Fibroblast of villous mesenchyme (primary cell): Measurements from ENCODE around the gene JMJD6. TPM values are rescaled to one million over a fixed set of nuclear protein-coding genes. Genes with fewer than 3 reads are reported as not detected.
A peak's percentile ranks its signal among the peaks of the same experiment; 100 is the strongest.

ENCODE experiments used
- DNase-seq: peaks from one replicate; pipeline ENCODE4 v3.0.0-alpha.2; 2010; ENCODE audit warnings: low read depth
- H3K4me3 ChIP-seq: 2 replicates; pipeline ENCODE4 v1.5.1; 2011; ENCODE audit warnings: low read depth, mild to moderate bottlenecking, low read length
- CTCF ChIP-seq: IDR thresholded peaks from 2 replicates; pipeline ENCODE4 v1.5.1; 2012; ENCODE audit warnings: low read depth, mild to moderate bottlenecking, low read length; ENCODE audit not compliant: insufficient read depth
- total RNA-seq: library from RNA; depleted of rRNA; stranded (reverse); fragments of >200 nt; gene quantifications from 2 replicates; pipeline ENCODE4 v1.2.3, GENCODE V29; 2012

JMJD6 gene
- total RNA-seq, 1 donor = 24.2 TPM

- no peak for TF ChIP-seq CTCF
- no peak overlapping the region for H3K4me3 ChIP-seq
- no peak for DNase-seq
Observed at GRCh38 chr17:76685846-76686245, 40.6 kb downstream of the JMJD6 start.

DNA sequence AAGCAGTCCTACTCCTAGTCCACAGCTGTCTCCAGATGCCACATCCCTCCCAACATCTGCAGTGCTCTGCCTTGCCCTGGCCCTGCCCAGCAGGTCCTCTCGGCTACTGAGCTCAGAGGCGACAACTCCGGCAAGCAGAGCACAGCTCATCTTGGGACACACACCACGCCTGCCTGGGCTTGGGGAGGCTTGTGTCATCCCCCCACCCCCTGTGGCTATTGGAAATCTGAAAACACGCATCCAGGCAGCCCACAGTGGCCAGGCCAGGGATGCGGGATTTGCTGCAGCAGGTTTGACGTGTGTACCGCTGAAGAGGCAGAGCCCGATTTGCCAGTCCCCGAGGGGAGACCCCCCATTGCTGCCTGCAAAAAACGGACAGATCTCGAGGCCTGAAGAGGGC lies 41.0 kb downstream of the JMJD6 start:
- no peak overlapping the region for H3K4me3 ChIP-seq
- TF ChIP-seq CTCF = no peak
- DNase-seq = no peak

- no peak overlapping the region for H3K4me3 ChIP-seq
- TF ChIP-seq CTCF = no peak
- no peak for DNase-seq
Observed at GRCh38 chr17:76684756-76685155, 41.6 kb downstream of the JMJD6 start.

DNA sequence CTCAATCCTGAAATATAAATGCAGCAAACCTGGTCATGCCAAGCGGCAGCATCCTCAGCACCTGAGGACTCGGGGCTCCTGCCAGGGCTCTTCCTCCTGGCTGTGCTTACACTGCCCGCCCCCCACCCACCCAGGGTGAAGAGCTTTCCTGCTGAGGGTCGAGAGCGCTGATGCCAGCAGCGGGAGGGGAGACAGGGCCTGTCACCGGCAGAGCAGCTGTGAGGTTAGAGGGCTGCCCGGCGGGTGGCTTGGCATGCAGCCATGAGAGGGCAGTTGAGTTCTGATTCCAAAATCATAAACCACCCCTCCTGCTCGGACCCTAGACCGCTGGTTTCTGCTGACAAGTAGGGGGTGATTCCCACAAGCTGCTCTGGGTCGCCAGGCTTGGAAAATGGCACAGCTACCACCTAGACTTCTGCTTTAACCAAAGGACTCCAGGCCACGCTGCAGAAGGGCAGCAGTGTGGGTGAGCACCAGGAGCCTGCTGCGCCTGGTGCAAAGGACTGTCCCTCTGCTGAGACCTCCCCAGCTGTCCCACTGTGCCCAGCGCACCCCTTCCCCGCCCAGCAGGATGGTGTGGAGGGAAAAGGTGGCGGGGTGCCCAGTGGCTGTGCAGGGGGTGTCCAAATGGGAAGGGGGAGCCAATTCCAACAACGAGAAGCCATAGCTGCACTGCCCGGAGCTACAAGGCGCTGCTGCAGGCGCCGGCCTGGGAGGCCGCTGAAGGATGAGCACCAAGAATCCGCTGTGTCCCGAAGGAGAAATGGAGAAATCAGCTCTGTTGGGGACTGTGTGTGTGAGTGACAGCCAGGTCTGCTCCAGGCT lies 42.3 kb downstream of the JMJD6 start:
- no peak overlapping the region for H3K4me3 ChIP-seq
- no peak for TF ChIP-seq CTCF
- DNase-seq = no peak

DNA sequence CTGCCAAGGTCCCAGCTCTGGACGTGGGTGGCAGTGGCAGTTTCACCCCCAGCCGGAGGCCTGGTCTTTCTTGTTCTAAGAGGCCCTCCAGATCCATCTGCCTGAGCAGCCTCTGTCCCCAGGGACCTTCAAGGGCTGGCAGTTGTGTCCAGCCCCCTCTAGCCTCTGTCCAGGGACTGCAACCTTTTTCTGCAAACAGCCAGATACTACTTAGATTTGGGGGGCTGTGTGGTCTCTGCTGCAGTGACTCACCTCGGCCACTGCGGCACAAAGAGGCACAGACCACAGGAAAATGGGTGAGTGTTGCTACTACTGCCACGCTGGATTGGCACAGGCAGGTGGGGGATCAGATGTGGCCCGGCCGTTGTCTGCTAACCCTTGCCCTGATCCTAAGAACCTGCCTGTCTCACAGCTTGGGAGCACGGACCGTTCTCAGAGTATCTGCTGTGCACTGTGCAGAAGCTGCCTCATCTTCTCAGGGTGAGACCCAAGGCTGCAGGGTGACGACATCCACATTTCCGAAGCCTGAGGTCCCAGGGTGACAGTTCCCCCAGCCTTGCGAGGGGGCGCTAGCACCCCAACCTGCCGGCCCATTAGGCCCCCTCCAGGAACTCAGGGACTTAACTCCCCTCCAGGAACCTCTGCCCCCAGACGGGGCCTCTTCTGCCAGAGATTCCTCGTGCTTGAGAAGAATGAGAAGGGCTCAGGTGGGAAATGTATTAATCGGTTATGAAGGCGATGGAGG lies 43.2 kb downstream of the JMJD6 start:
- TF ChIP-seq CTCF = peak; percentile 24
- no peak for DNase-seq
- H3K4me3 ChIP-seq = no peak overlapping the region

DNA sequence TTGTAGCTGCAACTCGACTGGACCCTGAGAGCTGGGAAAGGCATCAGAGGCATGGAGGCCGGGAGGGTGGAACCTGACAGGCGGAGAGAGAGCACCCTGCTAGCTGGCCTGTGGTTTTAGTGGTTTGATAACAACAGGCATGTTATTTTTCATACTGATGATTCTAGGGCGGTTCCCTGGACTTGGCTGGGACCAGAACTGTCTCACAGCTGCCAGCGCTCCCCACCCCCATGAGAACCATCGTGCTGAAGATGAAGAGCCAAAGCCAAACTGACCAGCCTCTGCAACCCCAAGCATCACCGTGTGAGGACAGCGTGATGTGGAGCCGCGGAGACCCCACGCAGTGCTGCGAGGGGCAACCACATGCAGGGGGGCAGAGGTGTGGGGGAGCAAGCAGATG lies 44.1 kb downstream of the JMJD6 start:
- TF ChIP-seq CTCF = no peak
- H3K4me3 ChIP-seq = no peak overlapping the region
- DNase-seq = peak; percentile 96
